H9 (cell line): ENCODE results near the gene PIK3CG. TPM values are rescaled to one million over a fixed set of nuclear protein-coding genes. Genes with fewer than 3 reads are reported as not detected.

ENCODE experiments used
- DNase-seq: peaks from one replicate; pipeline ENCODE4 v3.0.0-alpha.2; 2017
- H2AFZ ChIP-seq: one replicate; pipeline ENCODE4 v1.6.1; 2013; ENCODE audit warnings: mild to moderate bottlenecking, low read length, control low read depth, moderate library complexity
- H2AK5ac ChIP-seq: 2 replicates; pipeline ENCODE4 v1.6.1; 2013; ENCODE audit warnings: low read length, control low read depth, mixed read lengths; ENCODE audit not compliant: insufficient read length
- H2BK120ac ChIP-seq: one replicate; pipeline ENCODE4 v1.6.1; 2013; ENCODE audit warnings: low read depth, mild to moderate bottlenecking, low read length, control low read depth, inconsistent platforms; ENCODE audit not compliant: poor library complexity, severe bottlenecking
- H2BK12ac ChIP-seq: 2 replicates; pipeline ENCODE4 v1.6.1; 2013; ENCODE audit warnings: low read length, control low read depth, mixed read lengths, low read depth; ENCODE audit not compliant: insufficient read length
- H2BK15ac ChIP-seq: 2 replicates; pipeline ENCODE4 v1.6.1; 2013; ENCODE audit warnings: low read depth, low read length, control low read depth
- H2BK20ac ChIP-seq: one replicate; pipeline ENCODE4 v1.6.1; 2013; ENCODE audit warnings: low read depth, mild to moderate bottlenecking, low read length, control low read depth, inconsistent platforms; ENCODE audit not compliant: poor library complexity, severe bottlenecking
- H2BK5ac ChIP-seq: 2 replicates; pipeline ENCODE4 v1.6.1; 2013; ENCODE audit warnings: low read length, control low read depth, mixed read lengths; ENCODE audit not compliant: insufficient read length
- H3K14ac ChIP-seq: 2 replicates; pipeline ENCODE4 v1.6.1; 2013; ENCODE audit warnings: low read length, control low read depth; ENCODE audit not compliant: insufficient read depth
- H3K18ac ChIP-seq: 2 replicates; pipeline ENCODE4 v1.6.1; 2013; ENCODE audit warnings: low read depth, mild to moderate bottlenecking, mixed read lengths, low read length, control low read depth; ENCODE audit not compliant: insufficient read length
- H3K23ac ChIP-seq: 2 replicates; pipeline ENCODE4 v1.6.1; 2013; ENCODE audit warnings: low read length, control low read depth, mixed read lengths, low read depth; ENCODE audit not compliant: insufficient read length
- H3K23me2 ChIP-seq: 2 replicates; pipeline ENCODE4 v1.6.1; 2013; ENCODE audit warnings: low read depth, mild to moderate bottlenecking, mixed read lengths, low read length, control low read depth; ENCODE audit not compliant: insufficient read length, poor library complexity, severe bottlenecking
- H3K27ac ChIP-seq: 2 replicates; pipeline ENCODE4 v1.5.1; 2013; ENCODE audit warnings: low read length, control low read depth, mixed read lengths, low read depth; ENCODE audit not compliant: insufficient read length
- H3K27me3 ChIP-seq: 2 replicates; pipeline ENCODE4 v1.6.1; 2013; ENCODE audit warnings: low read length, control low read depth, inconsistent platforms; ENCODE audit not compliant: insufficient read depth
- H3K4ac ChIP-seq: 2 replicates; pipeline ENCODE4 v1.6.1; 2013; ENCODE audit warnings: low read depth, mild to moderate bottlenecking, control low read depth, inconsistent platforms, low read length, moderate library complexity
- H3K4me1 ChIP-seq: 2 replicates; pipeline ENCODE4 v1.6.1; 2013; ENCODE audit warnings: low read length, control low read depth, inconsistent platforms; ENCODE audit not compliant: insufficient read depth
- H3K4me2 ChIP-seq: 2 replicates; pipeline ENCODE4 v1.6.1; 2013; ENCODE audit warnings: low read length, control low read depth, mixed read lengths; ENCODE audit not compliant: insufficient read length, insufficient read depth
- H3K56ac ChIP-seq: 2 replicates; pipeline ENCODE4 v1.6.1; 2013; ENCODE audit warnings: low read depth, mild to moderate bottlenecking, mixed read lengths, low read length, control low read depth; ENCODE audit not compliant: insufficient read length
- H3K79me1 ChIP-seq: 2 replicates; pipeline ENCODE4 v1.6.1; 2013; ENCODE audit warnings: low read depth, mild to moderate bottlenecking, moderate library complexity, low read length, control low read depth, inconsistent platforms; ENCODE audit not compliant: insufficient read depth, poor library complexity, severe bottlenecking
- H3K79me2 ChIP-seq: 2 replicates; pipeline ENCODE4 v1.6.1; 2013; ENCODE audit warnings: low read length, control low read depth, inconsistent platforms; ENCODE audit not compliant: insufficient read depth
- H3K9ac ChIP-seq: 2 replicates; pipeline ENCODE4 v1.6.1; 2013; ENCODE audit warnings: low read length, control low read depth, mixed read lengths; ENCODE audit not compliant: insufficient read length; ENCODE audit errors: extremely low read depth
- H3K9me3 ChIP-seq: one replicate; pipeline ENCODE4 v1.6.1; 2013; ENCODE audit warnings: low read depth, low read length, inconsistent platforms; ENCODE audit not compliant: control insufficient read depth
- H3T11ph ChIP-seq: one replicate; pipeline ENCODE4 v1.6.1; 2013; ENCODE audit warnings: mild to moderate bottlenecking, low read length, control low read depth, inconsistent platforms
- H4K20me1 ChIP-seq: one replicate; pipeline ENCODE4 v1.6.1; 2013; ENCODE audit not compliant: control insufficient read depth, insufficient read length, insufficient read depth
- H4K5ac ChIP-seq: 2 replicates; pipeline ENCODE4 v1.6.1; 2013; ENCODE audit warnings: low read depth, mild to moderate bottlenecking, mixed read lengths, low read length, control low read depth; ENCODE audit not compliant: insufficient read length
- H4K8ac ChIP-seq: replicated peaks from 2 replicates; pipeline ENCODE4 v1.6.1; 2013; ENCODE audit warnings: low read length, control low read depth, mixed read lengths, low read depth; ENCODE audit not compliant: insufficient read length
- H4K91ac ChIP-seq: 2 replicates; pipeline ENCODE4 v1.6.1; 2013; ENCODE audit warnings: low read depth, mild to moderate bottlenecking, moderate library complexity, mixed read lengths, low read length, control low read depth; ENCODE audit not compliant: insufficient read length
- H3K27ac Mint-ChIP-seq, 3 experiments: 2 replicates in 2 of 3; 3 replicates in 1 of 3; pipeline ENCODE4 v1.8.0; 2020 to 2021; ENCODE audit warnings: mixed read lengths in 3 of 3, mild to moderate bottlenecking in 1 of 3, moderate library complexity in 1 of 3
- H3K27me3 Mint-ChIP-seq: 2 replicates; pipeline ENCODE4 v1.8.0; 2021; ENCODE audit warnings: low read depth, mild to moderate bottlenecking, moderate library complexity, mixed read lengths
- H3K36me3 Mint-ChIP-seq, 3 experiments: 2 replicates in 2 of 3; 3 replicates in 1 of 3; pipeline ENCODE4 v1.8.0; 2020 to 2021; ENCODE audit warnings: low read depth in 3 of 3, mixed read lengths in 3 of 3; ENCODE audit not compliant: insufficient read depth in 1 of 3
- H3K4me1 Mint-ChIP-seq, 2 experiments: 2 replicates each; pipeline ENCODE4 v1.8.0; 2020; ENCODE audit warnings: mixed read lengths in 2 of 2
- H3K4me3 Mint-ChIP-seq, 2 experiments: 2 replicates in 1 of 2; 3 replicates in 1 of 2; pipeline ENCODE4 v1.8.0; 2020 to 2021; ENCODE audit warnings: mild to moderate bottlenecking in 2 of 2, mixed read lengths in 2 of 2, moderate library complexity in 1 of 2
- H3K9me3 Mint-ChIP-seq, 2 experiments: 2 replicates in 1 of 2; 3 replicates in 1 of 2; pipeline ENCODE4 v1.8.0; 2020; ENCODE audit warnings: mild to moderate bottlenecking in 2 of 2, mixed read lengths in 2 of 2, moderate library complexity in 1 of 2
- WGBS: extraction: QIAGEN DNeasy Blood & Tissue Kit; methylation state at CpG from one replicate; pipeline ENCODE4 v1.1.7; 2013; ENCODE audit warnings: missing lambda C conversion rate, low lambda C conversion rate, mixed read lengths; ENCODE audit not compliant: insufficient read length; ENCODE audit errors: extremely low coverage; 5-methylcytosine and 5-hydroxymethylcytosine counted together
- total RNA-seq: library from RNA; stranded (reverse); gene quantifications from 2 replicates; pipeline ENCODE4 v1.2.1, GENCODE V29; 2021
- TF ChIP-seq, protein P1 (sequence below): fragments of 200-600 bp; sonication (generic); conservative IDR thresholded peaks from 3 replicates; pipeline ENCODE4 v1.8.0; 2021; ENCODE audit warnings: antibody characterized with exemption, mild to moderate bottlenecking

PIK3CG gene
- total RNA-seq, 1 experiment from 2014 or later = not detected

DNA sequence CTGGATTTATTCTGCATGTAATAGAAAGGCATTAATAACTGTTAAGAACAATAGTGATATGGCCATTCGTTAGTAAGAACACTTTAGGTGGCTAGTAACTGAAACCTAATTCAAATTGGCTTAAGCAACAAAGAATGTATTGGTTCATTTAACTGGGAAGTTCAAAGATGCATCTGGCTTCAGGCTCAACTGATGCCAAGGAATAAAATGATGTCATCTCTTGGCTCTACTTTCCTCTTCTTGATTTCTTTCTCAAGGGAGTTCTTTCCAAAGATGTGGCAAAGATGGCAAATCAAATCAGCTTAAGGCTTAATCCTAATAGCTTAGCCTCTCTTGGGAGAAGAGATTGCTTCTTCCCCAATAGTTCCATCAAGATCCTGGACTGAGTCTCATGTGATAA, 51.6 kb downstream of the PIK3CG start:
- Histone ChIP-seq H3K4me2 (no peak overlapping the region), H3K14ac (no peak overlapping the region), H2BK15ac (no peak overlapping the region), H3K23ac (no peak overlapping the region), H3K79me1 (no peaks in the 10 kb centered on the region), H3K4ac (no peak overlapping the region), H3K27me3 (no peaks in the 10 kb centered on the region), H2BK120ac (no peak overlapping the region), H2BK12ac (no peak overlapping the region), H2BK5ac (no peak overlapping the region), H2BK20ac (no peak overlapping the region), H3K79me2 (no peaks in the 10 kb centered on the region), H4K91ac (no peak overlapping the region), H3K4me1 (no peaks in the 10 kb centered on the region), H4K5ac (no peak overlapping the region), H3K27ac (no peak overlapping the region), H3K18ac (no peak overlapping the region), H2AK5ac (no peak overlapping the region), H4K8ac (no peak overlapping the region), H4K20me1 (no peaks in the 10 kb centered on the region), H3K9ac (no peak overlapping the region), H3T11ph (no peak overlapping the region), H2AFZ (no peak overlapping the region), H3K56ac (no peak overlapping the region), H3K9me3 (no peaks in the 10 kb centered on the region), H3K23me2 (no peaks in the 10 kb centered on the region)
- H3K36me3 Mint-ChIP-seq = no peaks in the 10 kb centered on the region
- no peaks in the 10 kb centered on the region for H3K4me1 Mint-ChIP-seq
- peaks cover 0 to 13% of the 10 kb centered on the region in 2 experiments; a peak in 3 of 5 replicates for H3K9me3 Mint-ChIP-seq
- no CpG with 5 or more reads among the region's 1 CpG for WGBS
- TF ChIP-seq, protein P1, sequence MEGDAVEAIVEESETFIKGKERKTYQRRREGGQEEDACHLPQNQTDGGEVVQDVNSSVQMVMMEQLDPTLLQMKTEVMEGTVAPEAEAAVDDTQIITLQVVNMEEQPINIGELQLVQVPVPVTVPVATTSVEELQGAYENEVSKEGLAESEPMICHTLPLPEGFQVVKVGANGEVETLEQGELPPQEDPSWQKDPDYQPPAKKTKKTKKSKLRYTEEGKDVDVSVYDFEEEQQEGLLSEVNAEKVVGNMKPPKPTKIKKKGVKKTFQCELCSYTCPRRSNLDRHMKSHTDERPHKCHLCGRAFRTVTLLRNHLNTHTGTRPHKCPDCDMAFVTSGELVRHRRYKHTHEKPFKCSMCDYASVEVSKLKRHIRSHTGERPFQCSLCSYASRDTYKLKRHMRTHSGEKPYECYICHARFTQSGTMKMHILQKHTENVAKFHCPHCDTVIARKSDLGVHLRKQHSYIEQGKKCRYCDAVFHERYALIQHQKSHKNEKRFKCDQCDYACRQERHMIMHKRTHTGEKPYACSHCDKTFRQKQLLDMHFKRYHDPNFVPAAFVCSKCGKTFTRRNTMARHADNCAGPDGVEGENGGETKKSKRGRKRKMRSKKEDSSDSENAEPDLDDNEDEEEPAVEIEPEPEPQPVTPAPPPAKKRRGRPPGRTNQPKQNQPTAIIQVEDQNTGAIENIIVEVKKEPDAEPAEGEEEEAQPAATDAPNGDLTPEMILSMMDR = no peak
- DNase-seq = no peak
- no peak overlapping the region for H3K27ac Mint-ChIP-seq
- peaks cover 5% of the 10 kb centered on the region for H3K27me3 Mint-ChIP-seq
- H3K4me3 Mint-ChIP-seq = no peak overlapping the region
